HL-60 (cell line): ENCODE measurements around the gene CCDC87.
"Not testable (repeated sequence)": the region's sequence is repeated elsewhere in the genome, so short reads cannot be mapped to it uniquely, and the experiment has no call there.

Experiments
- POLR2AphosphoS5 ChIP-seq: IDR thresholded peaks from 2 replicates; pipeline ENCODE4 v1.6.1; 2012; ENCODE audit warnings: low read depth
- REST ChIP-seq: IDR thresholded peaks from 2 replicates; pipeline ENCODE4 v1.6.1; 2012; ENCODE audit warnings: low read depth; ENCODE audit not compliant: insufficient replicate concordance
- SPI1 ChIP-seq: IDR thresholded peaks from 2 replicates; pipeline ENCODE4 v1.6.1; 2012; ENCODE audit warnings: low read depth, mild to moderate bottlenecking, borderline replicate concordance
- TF ChIP-seq, protein P1 (sequence below): IDR thresholded peaks from one replicate; pipeline ENCODE4 v1.5.1; 2011; ENCODE audit warnings: low read length, control low read depth, inconsistent platforms; ENCODE audit not compliant: insufficient read depth

- TF ChIP-seq, protein P1, sequence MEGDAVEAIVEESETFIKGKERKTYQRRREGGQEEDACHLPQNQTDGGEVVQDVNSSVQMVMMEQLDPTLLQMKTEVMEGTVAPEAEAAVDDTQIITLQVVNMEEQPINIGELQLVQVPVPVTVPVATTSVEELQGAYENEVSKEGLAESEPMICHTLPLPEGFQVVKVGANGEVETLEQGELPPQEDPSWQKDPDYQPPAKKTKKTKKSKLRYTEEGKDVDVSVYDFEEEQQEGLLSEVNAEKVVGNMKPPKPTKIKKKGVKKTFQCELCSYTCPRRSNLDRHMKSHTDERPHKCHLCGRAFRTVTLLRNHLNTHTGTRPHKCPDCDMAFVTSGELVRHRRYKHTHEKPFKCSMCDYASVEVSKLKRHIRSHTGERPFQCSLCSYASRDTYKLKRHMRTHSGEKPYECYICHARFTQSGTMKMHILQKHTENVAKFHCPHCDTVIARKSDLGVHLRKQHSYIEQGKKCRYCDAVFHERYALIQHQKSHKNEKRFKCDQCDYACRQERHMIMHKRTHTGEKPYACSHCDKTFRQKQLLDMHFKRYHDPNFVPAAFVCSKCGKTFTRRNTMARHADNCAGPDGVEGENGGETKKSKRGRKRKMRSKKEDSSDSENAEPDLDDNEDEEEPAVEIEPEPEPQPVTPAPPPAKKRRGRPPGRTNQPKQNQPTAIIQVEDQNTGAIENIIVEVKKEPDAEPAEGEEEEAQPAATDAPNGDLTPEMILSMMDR = not testable (repeated sequence)
- TF ChIP-seq POLR2AphosphoS5, REST, SPI1: not testable (repeated sequence)
Measured at GRCh38 chr11:66606608-66607007, 13.7 kb upstream of the CCDC87 start.
